ENCODE data around the gene CARS1.

CARS1 gene

DNA sequence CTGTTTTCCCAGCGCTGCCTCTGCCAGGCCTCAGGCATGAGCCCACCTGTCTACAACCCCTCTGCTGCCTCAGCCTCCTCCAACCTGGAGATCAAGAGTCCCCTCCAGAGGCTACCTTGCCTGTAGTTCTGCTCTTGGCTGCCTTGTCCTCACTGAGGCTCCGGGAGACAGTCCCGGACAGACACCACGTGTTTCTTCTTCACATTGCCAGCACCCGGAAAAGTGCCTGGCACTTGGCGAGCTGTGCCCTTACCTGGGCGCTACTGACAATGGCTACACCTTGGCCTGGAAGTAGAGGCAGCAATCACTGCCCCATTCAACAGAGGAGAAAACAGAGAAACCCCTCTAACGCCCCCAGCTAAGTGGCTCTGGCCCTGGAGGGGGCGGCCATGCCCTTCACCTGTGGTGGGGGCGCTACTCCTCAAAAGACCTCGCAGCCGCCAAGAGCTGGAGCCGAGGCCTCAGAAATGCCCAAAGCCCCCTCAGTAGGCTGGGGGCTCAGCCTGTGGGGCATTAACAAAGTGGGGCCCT, 62.1 kb downstream of the CARS1 start:
- TF ChIP-seq CTCF (IDR thresholded peaks at IDR 0.05; ENCODE audit: unreplicated experiment in 3 of 3): no peak
- H3K27ac Mint-ChIP-seq: no peak overlapping the region
- H3K9me3 Mint-ChIP-seq: no peaks in the 10 kb centered on the region
- no peaks in the 10 kb centered on the region for H3K27me3 Mint-ChIP-seq (ENCODE audit: low read depth)
- peaks cover under 1% of the 10 kb centered on the region for H3K36me3 Mint-ChIP-seq (ENCODE audit: low read depth)
- peaks cover 14% of the 10 kb centered on the region for H3K4me1 Mint-ChIP-seq
- H3K4me3 Mint-ChIP-seq: peak overlapping the region; percentile 23 to 63 (median 31)

DNA sequence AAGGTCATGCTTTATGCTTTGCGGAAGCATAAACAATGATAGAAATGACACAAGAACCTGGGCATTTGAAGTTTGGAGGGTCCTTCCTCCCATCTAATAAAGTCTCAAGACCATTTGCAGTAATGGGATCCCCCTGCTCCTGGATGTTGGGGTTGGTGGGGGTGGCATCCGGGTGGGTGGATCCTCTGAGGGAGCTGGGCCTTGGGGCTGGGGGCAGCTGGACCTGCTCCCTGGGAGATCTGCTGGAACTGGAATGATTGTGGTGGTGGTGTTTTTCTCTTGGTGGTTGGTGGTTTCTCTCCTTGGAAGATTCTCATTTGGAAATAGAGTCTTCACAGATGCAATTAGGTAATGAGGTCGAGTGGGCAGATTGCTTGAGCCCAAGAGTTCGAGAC, 62.9 kb downstream of the CARS1 start:
- no peak for TF ChIP-seq CTCF (IDR thresholded peaks at IDR 0.05; ENCODE audit: unreplicated experiment in 3 of 3)
- H3K4me3 Mint-ChIP-seq: peak overlapping the region; percentile 71 to 78 (median 71)
- H3K4me1 Mint-ChIP-seq: peaks cover 21% of the 10 kb centered on the region
- H3K9me3 Mint-ChIP-seq: no peaks in the 10 kb centered on the region
- H3K27me3 Mint-ChIP-seq (ENCODE audit: low read depth): no peaks in the 10 kb centered on the region
- peak overlapping the region in 2 of 3 experiments; percentile 40 to 48 for H3K27ac Mint-ChIP-seq
- H3K36me3 Mint-ChIP-seq (ENCODE audit: low read depth): no peaks in the 10 kb centered on the region

DNA sequence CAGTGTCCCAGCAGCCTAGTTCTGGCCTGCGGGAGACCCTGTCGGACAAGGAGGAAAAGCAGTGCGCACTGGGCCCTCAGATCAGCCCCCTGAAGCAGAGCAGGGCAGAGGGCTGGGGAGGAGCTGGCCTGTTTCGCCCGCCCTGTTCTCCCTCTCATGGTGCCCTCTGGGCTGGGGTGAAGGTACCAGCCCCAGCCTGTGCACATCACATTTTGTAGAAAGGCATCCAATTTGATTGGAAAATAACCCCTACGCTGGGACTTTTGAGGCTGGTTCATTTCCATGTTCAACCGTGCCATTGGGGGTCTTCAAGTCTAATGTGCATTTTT, 64.3 kb downstream of the CARS1 start:
- Mint-ChIP-seq H3K36me3 (ENCODE audit: low read depth) (peaks cover 4% of the 10 kb centered on the region), H3K27me3 (ENCODE audit: low read depth) (no peaks in the 10 kb centered on the region), H3K9me3 (no peaks in the 10 kb centered on the region), H3K27ac (peak overlapping the region; percentile 93 to 99 (median 99)), H3K4me3 (peak overlapping the region; percentile 95 to 99 (median 96)), H3K4me1 (peaks cover 34% of the 10 kb centered on the region)
- TF ChIP-seq CTCF (IDR thresholded peaks at IDR 0.05; ENCODE audit: unreplicated experiment in 3 of 3): no peak

DNA sequence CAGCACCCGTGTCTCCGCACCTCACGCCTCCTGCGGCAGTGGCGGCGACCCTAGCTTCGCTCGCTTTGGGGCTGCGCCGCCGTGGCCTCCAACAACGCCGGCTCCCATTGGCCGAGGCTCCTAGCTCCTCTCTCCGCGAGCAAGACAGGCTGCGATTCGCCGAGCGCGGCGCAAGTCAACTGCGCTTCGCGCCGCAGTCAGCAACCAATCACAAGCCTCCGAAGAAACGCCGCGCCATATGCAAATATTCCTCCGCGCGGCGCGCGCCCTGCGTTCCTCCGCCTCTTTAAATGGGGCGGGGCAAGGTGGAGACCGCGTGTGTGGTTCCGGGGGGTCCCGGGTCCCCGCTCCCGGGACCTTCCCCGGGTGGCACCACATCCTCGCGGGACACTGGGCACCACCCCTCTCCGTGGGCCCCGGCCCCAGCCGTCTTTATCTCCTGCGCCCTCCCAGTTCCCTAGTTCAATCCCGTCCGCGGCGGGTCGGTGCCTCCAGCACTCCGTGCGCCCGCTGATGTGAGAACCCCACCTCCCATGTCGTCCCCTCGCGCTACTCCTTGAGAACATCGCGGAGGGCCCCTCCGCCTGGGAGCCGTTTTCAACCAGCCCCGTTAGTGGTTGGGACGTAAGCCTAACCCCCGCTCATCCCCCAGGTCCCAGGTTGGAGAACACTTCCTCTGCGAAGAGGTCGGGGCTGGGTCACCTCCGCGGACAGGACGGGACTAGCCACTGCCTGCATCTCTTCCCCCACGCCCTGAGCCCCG, 64.8 kb downstream of the CARS1 start, which contains the start of gene NAP1L4:
TSS of gene NAP1L4 (minus strand) at position 96 of the 763 bp plus-strand sequence. CDS start 13,109 bp downstream, outside the sequence.
- H3K4me1 Mint-ChIP-seq: peaks cover 36% of the 10 kb centered on the region
- H3K27ac Mint-ChIP-seq: peak within 1 kb of the TSS; percentile 93 to 100 (median 99)
- peak within 1 kb of the TSS; percentile 98 to 99 (median 98) for H3K4me3 Mint-ChIP-seq
- no peaks in the 10 kb centered on the region for H3K9me3 Mint-ChIP-seq
- no peaks in the 10 kb centered on the region for H3K27me3 Mint-ChIP-seq (ENCODE audit: low read depth)
- peaks cover 8% of the 10 kb centered on the region for H3K36me3 Mint-ChIP-seq (ENCODE audit: low read depth)
- no peak for TF ChIP-seq CTCF (IDR thresholded peaks at IDR 0.05; ENCODE audit: unreplicated experiment in 3 of 3)

DNA sequence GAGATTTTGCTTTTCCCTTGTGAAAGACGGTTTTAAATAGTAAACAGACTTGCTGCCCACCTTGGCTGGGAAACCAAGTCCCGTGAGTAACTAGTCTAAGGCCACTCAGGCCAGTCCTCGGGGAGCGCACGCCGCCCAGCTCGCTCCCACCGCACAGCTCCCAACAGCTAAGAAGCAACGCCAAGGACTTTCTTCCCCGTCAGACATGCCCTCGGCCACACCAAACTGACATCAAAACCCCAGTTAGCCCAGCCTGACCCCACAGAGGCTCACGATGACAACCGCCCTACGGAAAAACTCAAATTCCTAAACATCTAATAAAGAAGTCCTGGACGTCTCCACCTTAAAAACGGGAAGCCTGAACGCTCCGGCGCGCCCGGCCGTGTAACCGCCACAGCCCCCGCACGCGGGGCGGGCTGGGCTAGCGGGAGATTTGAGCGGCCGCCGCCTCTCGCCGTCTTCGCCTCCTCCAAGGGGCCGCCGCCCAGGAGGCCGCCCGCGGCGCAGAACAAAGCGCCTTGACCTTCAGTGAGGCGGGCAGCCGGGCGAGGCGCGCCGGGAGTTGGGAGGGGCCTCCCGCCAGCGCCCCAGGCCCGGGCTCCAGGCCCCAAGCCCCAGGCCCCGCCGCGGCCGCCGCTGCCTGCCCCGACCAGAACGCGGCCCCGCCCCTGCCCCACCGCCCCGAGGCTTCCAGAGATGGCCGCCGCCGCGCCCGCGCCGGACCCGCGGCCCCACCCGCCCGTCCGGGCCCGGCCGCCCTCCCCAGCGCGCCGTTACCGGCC, 65.6 kb downstream of the CARS1 start:
- Mint-ChIP-seq H3K4me3 (peak overlapping the region; percentile 98 to 99 (median 98)), H3K27me3 (ENCODE audit: low read depth) (no peaks in the 10 kb centered on the region), H3K36me3 (ENCODE audit: low read depth) (peaks cover 12% of the 10 kb centered on the region), H3K9me3 (no peaks in the 10 kb centered on the region), H3K4me1 (peaks cover 32% of the 10 kb centered on the region), H3K27ac (peak overlapping the region; percentile 93 to 100 (median 99))
- TF ChIP-seq CTCF (IDR thresholded peaks at IDR 0.05; ENCODE audit: unreplicated experiment in 3 of 3): no peak
